NOMO-1 treated with dmso at 0.1 percent for 144 hours (cell line): ENCODE measurements around the gene SVEP1.
A peak's percentile ranks its signal among the peaks of the same experiment; 100 is the strongest.
"Not testable (repeated sequence)": the region's sequence is repeated elsewhere in the genome, so short reads cannot be mapped to it uniquely, and the experiment has no call there.

Experiments
- DNase-seq: peaks from one replicate; lab custom pipeline; 2025; ENCODE audit not compliant: unreplicated experiment; lab: John Stamatoyannopoulos, UW

Gene SVEP1

DNA sequence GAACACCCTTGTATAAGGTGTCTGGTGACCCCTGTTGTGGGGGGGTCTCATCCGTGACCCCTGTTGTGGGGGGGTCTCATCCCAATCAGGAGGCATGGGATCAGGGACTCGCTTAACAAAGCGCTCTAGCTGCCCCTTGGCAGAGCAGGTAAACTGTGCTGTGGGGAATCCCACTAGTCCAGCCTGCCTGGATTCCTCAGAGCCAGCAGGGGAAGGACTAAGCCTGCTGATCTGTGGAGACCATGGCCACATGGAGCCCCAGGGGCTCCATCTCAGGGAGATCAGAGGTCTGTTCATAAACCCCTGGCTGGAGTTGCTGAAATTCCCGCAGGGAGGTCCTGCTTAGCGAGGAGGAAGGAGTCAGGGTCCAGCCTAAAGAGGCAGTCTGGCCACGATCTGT is 196.1 kb downstream of the SVEP1 start:
- DNase-seq: no peak

DNA sequence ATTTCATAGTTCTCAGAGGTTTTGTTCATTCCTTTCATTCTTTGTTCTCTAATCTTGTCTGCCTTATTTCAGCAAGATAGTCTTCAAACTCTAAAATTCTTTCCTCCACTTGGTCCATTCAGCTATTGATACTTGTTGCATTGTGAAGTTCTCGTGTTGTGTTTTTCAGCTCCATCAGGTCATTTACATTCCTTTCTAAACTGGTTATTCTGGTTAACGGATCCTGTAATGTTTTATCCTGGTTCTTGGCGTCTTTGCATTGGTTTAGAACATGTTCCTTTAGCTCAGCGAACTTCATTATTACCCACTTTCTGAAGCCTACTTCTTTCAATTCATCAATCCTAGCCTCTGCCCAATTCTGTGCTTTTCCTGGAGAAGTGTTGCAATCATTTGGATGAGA is 196.8 kb downstream of the SVEP1 start:
- no peak for DNase-seq

DNA sequence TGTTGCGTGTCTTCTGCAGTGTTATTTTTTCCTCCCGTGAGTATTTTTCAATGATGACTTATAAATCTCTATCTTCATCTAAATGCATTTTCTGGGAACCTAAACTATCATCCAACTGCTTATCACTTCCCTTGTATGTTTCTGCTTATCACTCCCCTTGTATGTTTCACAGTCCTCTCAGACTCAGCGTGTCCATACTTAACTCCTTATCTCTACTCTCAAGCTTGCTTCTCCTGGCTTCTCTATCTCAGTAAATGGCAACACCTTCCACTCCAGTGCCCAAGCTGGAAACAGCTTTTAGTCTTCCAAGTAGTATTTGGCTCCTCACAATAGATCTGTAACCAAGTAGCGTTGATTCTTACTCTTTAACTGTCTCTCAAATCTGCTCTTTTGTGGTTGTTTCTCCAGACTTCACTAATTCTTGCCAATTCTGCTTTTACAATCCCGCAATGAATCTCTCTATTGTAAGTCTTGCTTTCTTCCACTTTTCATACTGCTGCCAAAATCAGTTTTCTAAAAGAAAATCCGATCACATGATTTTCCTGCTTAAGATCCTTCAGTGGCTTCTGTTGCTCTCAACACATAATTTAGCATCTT is 208.0 kb downstream of the SVEP1 start:
- DNase-seq: no peak

DNA sequence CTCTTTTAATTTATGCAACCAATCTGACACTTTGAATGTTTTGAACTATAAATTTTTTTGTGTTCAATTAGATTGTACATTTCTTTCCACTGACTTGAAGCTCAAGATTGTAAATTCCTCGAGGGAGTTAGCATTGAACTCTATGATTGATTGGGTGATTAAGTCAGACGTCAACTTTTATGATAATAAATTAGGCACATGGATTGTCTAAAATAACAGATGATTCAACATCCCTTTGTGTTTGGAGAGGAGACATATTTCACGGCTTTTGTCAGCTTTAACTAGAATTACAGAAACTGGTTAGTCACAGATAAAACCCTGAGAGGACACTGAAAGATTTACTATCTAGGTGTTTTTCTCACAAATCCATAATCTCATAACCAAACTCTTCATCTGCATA is 209.2 kb downstream of the SVEP1 start:
- DNase-seq: no peak

DNA sequence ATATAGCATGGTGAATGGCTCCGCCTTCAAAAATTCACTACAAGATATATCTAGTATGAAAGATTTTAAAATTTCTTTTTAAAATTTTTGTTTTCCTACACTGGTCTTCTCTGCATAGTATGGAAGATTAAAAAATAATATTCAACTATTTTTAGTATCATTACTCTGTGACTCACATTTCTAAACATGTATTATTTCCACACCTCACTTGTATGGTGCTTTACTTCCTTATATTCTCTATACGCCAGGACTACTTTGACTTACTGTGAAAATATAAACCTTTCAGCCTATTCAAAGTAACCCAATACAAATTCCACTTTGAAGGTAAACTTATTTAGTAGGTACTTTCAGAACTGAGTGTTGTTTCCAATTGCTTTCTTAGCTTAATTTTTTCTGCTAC is 215.1 kb downstream of the SVEP1 start:
- DNase-seq: no peak

DNA sequence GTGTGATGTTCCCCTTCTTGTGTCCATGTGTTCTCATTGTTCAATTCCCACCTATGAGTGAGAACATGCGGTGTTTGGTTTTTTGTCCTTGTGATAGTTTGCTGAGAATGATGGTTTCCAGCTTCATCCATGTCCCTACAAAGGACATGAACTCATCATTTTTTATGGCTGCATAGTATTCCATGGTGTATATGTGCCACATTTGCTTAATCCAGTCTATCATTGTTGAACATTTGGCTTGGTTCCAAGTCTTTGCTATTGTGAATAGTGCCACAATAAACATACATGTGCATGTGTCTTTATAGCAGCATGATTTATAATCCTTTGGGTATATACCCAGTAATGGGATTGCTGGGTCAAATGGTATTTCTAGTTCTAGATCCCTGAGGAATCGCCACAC is 220.5 kb downstream of the SVEP1 start:
- DNase-seq: not testable (repeated sequence)

DNA sequence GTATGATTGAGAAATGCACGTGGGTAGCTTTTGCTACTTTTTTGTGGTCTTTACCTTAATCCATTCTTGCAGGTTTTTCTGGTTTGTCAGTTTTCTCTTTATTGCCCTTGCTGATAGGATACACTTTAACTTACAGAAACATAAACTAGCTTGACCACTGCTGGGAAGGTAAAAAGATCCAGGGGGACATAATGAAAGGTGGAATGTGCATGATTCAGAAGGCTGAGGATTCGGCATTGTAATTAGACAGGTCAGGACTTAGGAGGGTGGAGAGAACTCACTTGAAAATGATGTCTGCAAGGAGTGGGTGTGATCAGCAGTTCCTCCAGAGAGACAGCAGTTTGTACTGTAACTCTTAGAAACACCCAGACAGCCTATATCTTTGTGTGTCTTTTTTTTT is 222.0 kb downstream of the SVEP1 start:
- no peak for DNase-seq

DNA sequence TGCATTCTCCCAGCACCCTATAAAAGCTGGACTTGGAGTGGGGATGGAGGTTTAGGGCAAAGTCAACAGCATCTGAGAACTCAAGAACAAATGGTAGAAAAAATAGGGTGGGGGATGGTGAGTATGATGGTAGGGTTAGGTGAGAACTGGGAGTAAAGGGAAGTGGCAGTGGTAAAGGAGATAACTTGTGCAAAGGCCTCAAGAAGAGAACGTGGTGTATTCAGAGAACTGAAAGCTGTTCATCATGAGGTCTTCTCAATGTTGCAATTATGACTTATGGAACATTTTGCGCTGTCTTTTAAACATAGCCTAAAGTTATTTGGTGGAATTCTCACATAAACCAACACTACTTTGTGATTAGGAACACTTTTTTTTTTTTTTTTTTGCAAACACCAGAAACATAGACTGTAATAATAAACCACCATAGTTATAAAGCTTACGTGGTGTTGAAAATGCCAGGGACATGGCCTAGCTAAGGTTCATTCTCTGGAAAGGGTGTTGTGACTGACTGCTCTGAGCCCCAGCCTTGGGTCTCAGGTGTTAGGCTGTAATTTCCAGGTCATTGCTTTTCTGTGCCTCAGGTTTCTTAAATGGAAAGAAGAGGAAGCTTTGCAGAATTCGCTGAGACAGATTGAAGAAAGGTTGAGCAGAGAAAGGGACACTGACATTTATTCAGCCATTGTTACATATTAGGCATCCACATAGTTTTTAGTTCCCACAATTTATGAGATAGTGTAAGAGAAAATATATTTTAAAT is 222.7 kb downstream of the SVEP1 start:
- DNase-seq: peak; percentile 72

DNA sequence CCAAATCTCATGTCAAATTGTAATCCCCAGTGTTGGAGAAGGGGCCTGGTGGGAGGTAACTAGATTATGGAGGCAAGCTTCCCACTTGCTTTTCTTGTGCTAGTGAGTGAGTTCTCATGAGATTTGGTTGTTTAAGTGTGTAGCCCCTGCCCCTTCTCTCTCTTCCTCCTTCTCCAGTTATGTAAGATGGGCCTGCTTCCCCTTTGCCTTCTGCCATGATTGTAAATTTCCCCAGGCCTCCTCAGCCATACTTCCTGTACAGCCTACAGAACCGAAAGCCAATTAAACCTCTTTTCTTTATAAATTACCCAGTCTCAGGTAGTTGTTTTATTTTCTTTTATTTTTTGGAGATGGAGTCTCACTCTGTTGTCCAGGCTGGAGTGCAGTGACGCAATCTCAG is 223.6 kb downstream of the SVEP1 start:
- DNase-seq: peak; percentile 3

DNA sequence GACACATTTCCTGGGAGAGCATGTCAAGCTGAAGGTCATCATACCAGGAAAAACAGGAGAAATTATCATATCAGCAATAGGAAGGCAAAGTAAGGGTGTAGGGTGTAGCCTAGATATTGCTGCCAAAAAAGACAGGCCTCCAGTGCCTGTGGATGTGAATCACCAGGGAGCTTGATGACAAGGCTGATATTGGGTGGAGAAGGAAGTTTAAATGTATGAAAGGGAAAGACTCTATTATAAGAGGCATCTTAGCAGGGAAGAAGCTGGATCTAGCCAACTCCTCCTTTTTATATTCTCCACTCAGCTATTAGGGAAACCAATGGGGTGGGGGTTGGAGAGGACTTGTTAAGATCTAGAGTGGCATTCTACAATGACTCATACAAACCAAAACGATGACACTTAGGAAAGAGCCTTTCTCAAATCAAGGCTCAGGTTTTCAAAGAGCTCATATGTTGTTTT is 228.5 kb downstream of the SVEP1 start:
- no peak for DNase-seq

DNA sequence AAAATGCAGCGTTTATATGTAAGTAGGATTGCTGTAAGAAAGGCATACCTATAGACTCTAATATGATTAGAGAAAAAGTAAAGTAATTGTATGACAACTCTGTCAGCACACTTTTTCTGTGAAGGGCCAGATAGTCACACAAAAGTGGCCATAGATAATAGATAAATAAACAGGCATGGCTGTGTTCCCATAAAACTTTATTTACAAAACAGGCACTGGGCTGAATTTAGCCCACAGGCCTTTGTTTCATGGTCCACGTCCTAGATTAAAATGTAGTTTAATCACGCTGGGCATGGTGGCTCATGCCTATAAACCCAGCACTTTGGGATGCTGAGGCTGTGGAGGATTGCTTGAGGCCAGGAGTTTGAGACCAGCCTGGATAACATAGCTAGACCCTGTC is 233.2 kb downstream of the SVEP1 start:
- no peak for DNase-seq

DNA sequence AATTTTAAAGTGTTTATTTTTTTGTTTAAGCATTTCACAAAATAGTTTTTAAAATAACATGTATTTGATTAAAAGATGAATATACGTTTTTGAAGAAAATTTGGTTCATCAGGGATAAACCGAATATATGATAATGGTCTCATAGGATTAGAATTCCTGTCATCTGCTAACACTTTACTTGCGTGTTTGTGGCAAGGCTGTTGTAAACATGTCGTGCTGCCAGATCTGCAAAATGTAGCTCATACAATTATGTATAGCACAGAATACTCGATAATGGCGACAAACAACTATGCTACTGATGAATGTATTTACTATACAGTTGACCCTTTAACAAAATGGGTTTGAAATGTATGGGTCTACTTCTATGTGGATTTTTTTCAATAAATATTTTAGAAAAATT is 234.7 kb downstream of the SVEP1 start:
- DNase-seq: no peak

DNA sequence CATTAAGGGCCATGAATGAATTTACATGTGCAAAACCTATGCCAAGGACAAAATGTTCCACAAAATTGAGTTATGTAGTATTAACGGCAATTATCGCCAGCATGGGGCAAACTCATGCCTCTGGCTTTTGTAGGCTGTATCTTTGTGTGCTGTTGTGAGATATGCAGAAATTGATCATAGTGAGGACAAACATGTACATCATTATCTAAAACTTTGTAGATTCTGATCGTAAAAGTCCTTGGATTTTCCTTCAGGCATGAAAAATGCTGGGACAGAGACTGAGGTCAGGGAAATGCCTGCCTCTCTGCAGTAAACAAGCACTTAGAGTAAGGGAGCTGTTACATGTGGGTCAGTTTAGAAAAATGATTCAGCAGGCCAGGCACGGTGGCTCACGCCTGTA is 236.0 kb downstream of the SVEP1 start:
- no peak for DNase-seq

DNA sequence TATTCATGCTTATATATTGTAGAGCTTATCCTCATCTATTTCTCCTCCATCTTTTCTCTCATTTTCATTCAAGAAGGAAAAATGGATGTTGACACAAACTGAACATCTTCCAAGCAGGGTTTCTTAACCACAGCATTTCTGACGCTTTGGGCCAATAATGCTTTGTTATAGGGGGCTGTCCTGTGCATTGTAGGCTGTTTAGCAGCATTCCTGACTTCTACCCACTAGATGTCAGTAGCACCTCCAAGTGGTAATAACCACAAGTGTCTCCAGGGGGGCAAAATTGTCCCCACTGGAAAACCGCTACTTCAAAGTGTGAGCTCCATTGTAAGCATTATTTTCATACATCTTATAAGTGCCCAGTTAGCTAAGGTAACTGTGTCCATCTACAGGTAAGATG is 239.2 kb downstream of the SVEP1 start:
- no peak for DNase-seq

DNA sequence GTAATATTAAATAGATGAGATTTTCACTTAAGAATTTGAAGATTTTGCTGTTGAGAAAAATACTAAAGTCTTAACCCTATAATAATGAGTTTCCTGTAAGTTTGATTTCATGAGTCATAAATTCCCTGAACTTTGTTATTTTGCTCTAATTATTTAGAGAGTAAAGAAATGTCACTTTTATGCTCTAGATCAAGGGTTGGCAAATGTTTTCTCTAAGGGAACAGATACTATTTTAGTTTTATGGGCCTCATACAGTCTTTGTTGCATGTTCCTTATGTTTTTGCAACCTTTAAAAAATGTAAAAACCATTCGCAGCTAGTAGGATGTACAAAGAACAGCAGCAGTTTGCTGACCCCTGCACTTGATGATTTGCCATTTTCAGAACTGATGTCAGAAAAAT is 241.4 kb downstream of the SVEP1 start:
- no peak for DNase-seq

DNA sequence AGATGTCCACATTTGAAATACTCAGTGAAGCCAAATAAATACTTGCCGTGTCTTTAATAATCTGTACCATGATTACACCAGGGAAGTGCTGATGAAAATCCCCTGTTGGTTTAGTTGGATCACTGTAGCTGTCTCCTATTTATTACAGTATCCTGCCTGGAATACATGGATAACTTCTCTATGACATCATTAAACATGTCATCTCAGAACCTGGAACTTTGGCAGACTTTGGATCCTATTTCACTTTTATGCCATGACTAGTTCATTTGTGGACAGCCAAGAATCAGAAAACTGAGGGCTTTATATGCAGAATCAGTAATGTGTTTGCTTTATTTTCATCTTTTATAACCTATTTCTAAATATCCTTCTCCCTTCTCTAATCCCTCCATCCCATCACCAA is 241.8 kb downstream of the SVEP1 start, which contains the start of gene TXNDC8:
TSS of gene TXNDC8 (minus strand) at position 137 of the 400 bp plus-strand sequence.
- no peak for DNase-seq

DNA sequence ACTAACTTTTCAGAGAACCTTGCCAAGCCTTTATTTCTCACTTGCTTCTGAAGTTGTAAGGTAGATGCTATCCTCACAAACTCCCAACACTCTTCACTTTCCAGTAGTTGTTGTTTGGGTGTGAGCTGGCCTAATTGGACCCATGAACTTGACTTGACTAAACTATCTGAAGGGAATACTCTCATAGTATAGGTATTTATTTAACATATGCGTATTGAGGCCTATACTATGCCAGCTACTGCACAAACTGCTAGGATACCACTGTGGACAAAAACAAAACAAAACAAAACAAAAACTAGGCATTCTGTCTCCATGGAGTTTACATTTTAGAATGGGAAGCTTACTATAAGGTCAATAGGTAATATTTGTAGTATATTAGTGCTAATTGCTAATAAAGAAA is 243.2 kb downstream of the SVEP1 start:
- no peak for DNase-seq

DNA sequence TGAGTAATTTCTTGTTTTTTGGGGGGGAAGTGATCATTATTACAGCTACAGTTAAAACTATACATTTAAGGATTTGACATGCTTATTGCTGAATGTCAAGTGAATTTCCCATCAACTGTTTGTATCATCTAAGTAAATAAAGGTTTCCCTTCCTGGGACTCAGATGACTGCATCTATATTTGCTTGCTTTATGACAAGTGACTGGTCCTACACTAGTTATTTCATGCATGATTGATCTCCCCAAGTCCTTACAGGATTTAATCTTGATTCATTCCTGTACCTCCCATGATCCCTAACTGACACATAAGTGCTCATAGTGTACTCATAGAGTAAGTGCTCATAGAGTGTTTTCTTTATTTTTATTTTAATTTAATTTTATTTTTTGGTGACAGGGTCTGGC is 244.7 kb downstream of the SVEP1 start:
- DNase-seq: no peak

DNA sequence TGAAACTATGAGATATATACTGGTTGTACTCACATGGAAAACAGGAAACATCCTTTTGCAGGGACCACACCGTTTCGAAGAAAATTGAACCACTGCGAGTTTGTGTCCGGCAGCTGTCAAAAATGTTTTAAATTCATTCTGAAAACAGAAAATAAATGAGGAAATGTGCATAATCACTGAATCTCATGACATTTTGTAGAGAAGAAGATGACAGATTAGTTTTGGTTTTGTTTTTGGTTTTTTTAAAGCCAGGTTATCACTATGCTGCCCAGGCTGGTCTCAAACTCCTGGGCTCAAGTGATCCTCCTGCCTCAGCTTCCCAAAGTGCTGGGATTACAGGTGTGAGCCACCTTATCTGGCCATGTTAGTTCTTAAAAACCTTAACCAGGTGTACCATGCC is 245.4 kb downstream of the SVEP1 start:
- DNase-seq: no peak

DNA sequence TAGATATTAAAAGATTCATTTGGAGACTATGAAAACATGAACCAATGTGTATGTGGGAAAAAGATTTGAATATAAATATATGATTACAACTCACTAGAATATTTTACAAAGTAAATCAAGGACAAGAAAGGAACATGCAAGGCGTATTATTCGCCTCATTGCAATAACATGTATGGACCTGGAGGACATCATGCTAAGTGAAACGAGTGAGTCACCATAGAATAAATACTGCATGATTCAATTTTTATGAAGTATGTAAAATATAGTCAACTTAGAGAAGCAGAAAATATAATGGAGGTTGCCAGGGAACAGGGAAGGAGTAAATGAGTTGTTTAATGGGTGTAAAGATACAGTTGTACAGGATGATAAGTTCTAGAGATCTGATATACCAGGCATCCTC is 246.8 kb downstream of the SVEP1 start:
- no peak for DNase-seq

DNA sequence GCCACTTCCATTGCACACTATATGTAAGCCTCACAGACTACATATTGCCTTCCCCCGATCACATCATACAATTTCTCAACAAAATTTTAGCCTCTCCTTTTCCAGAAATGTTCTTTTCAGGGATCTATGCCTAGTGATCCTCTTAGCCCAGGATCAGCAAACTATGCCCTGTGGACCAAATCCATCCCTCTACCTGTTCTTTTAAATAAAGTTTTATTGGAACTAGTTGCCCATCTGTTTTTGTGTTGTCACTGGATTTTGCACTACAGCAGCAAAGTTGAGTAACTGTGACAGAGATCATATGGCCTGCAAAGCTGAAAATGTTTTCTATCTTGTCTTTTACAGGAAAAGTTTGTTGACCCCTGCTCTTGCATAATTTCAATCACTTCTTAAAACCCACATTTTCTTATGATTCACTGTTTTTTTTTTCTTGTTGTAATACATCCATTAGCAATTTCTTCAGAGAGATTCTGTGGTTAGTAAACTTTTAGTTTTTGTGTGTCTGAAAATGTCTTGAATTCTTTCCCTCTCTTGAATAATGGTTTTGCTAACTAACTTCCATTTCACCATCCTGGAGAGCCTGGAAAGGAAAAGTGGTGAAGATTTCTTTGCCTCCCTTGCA is 248.9 kb downstream of the SVEP1 start:
- DNase-seq: no peak

DNA sequence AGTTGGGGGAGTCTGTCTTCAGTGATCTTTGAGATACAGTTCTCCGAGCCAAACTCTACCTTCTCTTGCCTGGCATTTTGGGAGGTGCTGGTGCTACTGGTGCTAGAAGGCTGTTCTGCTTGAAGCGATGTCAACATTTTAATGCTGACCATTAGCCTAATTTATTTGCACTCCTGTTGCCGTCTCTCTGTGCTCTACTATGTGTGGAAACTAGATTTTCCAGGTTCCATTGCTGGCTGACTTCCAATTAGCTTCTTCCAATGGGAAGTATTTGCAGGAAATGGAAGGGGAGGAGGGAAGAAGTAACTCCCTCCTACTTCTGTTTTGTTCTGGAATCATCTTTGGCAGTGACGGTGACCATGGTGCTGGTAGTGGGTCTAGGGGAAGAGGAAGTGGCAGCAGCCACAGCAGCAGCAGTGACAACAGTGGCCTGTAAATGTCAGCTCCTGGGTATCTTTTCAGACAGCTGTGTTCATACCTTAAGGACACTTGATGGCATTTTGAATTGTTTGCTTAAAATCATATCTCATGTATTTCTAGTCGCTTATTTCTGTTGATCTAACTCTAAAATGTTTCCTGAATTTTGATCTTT is 249.8 kb downstream of the SVEP1 start:
- no peak for DNase-seq
